Erythroblast (primary cell): ENCODE data around the gene PTPRN2.
"Not testable (repeated sequence)": the region's sequence is repeated elsewhere in the genome, so short reads cannot be mapped to it uniquely, and the experiment has no call there.

Experiments used
- DNase-seq, 2 experiments: peaks; one replicate each; lab custom pipeline; 2025; lab: John Stamatoyannopoulos, UW
- GATA1 ChIP-seq: IDR thresholded peaks from 2 replicates; pipeline ENCODE4 v1.6.1; 2011; ENCODE audit warnings: low read depth, mild to moderate bottlenecking, control low read depth, low read length, moderate library complexity
- POLR2A ChIP-seq: IDR thresholded peaks from 2 replicates; pipeline ENCODE4 v1.6.1; 2011; ENCODE audit warnings: mild to moderate bottlenecking, low read length

Gene PTPRN2

GRCh38 chr7:157503229-157503628 is 1084.4 kb downstream of the PTPRN2 start:
- TF ChIP-seq POLR2A, result no peak
- TF ChIP-seq GATA1, result no peak
- DNase-seq, result no peak

GRCh38 chr7:157502701-157503111 is 1084.9 kb downstream of the PTPRN2 start:
- DNase-seq, result no peak

GRCh38 chr7:157501581-157501980 is 1086.0 kb downstream of the PTPRN2 start:
- DNase-seq, result no peak
- TF ChIP-seq GATA1, result no peak
- no peak for TF ChIP-seq POLR2A

More at GRCh38 chr7:157502701-157503111, 1084.9 kb downstream of the PTPRN2 start:
- TF ChIP-seq POLR2A, result no peak
- TF ChIP-seq GATA1, result no peak

GRCh38 chr7:157500989-157501540 is 1086.6 kb downstream of the PTPRN2 start:
- DNase-seq, result not testable (repeated sequence)

GRCh38 chr7:157500171-157500960 is 1087.3 kb downstream of the PTPRN2 start:
- DNase-seq, result no peak

GRCh38 chr7:157499835-157500153 is 1087.8 kb downstream of the PTPRN2 start:
- DNase-seq, result no peak
- TF ChIP-seq GATA1, result no peak
- TF ChIP-seq POLR2A, result no peak

More at GRCh38 chr7:157500171-157500960, 1087.3 kb downstream of the PTPRN2 start:
- TF ChIP-seq POLR2A, result no peak
- TF ChIP-seq GATA1, result no peak

GRCh38 chr7:157499121-157499834 is 1088.3 kb downstream of the PTPRN2 start:
- DNase-seq, result no peak
- no peak for TF ChIP-seq POLR2A

GRCh38 chr7:157498657-157499056 is 1089.0 kb downstream of the PTPRN2 start:
- TF ChIP-seq POLR2A (no peak), GATA1 (no peak)
- DNase-seq, result no peak

- DNase-seq, result no peak
- no peak for TF ChIP-seq GATA1
- no peak for TF ChIP-seq POLR2A
These were observed 1089.6 kb downstream of the PTPRN2 start for GRCh38 chr7:157497744-157498651.

- TF ChIP-seq POLR2A (no peak), GATA1 (no peak)
- DNase-seq, result no peak
These were observed 1090.3 kb downstream of the PTPRN2 start for GRCh38 chr7:157497367-157497743.

GRCh38 chr7:157496416-157497275 is 1091.0 kb downstream of the PTPRN2 start:
- TF ChIP-seq POLR2A (no peak), GATA1 (no peak)
- DNase-seq, result no peak

GRCh38 chr7:157495594-157495993 is 1092.0 kb downstream of the PTPRN2 start:
- no peak for DNase-seq
- TF ChIP-seq GATA1 (no peak), POLR2A (no peak)

GRCh38 chr7:157495177-157495553 is 1092.5 kb downstream of the PTPRN2 start:
- DNase-seq, result no peak
- no peak for TF ChIP-seq GATA1
- TF ChIP-seq POLR2A, result no peak
